GM12872 (cell line): Measurements from ENCODE around the gene RET.

Source experiments
- TF ChIP-seq, protein P1 (sequence below): IDR thresholded peaks from 3 replicates; pipeline ENCODE4 v1.5.1; 2011; ENCODE audit warnings: low read depth, mild to moderate bottlenecking, low read length, moderate library complexity; ENCODE audit not compliant: insufficient read depth

RET gene

DNA sequence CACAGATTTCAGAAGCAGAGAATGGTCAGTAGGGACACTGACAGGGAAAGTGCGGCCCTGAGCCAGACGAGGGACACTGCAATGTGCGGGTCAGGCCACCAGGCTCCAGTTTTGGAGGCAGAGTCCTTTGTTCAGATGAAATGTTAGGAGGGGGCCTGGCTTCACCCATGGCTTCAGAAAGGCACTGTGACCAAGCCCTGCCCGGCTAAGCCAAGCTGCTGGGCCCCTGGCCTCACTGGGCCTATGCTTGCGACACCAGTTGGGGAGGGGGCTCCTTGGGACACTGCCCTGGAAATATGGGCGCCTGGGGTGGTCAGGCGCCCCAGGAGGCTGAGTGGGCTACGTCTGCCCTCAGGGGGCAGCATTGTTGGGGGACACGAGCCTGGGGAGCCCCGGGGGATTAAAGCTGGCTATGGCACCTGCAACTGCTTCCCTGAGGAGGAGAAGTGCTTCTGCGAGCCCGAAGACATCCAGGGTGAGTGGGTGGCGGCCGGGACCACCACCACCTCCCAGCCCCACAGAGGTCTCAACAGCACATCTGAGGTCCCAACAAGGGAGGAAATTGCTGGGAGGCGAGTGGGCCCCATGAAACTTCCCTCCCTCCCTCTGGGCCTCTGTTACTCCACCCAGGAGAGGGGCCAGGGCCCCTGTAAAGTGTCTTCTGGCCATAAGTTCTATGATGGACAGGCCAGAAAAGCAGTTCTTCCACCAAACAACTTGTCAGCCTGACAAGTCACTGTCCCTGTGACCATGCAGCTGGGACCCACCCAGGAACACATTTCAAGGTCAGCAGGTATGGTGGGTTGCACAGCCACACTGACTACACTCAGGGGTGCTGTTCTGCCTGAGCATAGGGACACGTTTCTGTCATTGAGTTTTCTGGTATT is 36.6 kb downstream of the RET start:
- TF ChIP-seq, protein P1, sequence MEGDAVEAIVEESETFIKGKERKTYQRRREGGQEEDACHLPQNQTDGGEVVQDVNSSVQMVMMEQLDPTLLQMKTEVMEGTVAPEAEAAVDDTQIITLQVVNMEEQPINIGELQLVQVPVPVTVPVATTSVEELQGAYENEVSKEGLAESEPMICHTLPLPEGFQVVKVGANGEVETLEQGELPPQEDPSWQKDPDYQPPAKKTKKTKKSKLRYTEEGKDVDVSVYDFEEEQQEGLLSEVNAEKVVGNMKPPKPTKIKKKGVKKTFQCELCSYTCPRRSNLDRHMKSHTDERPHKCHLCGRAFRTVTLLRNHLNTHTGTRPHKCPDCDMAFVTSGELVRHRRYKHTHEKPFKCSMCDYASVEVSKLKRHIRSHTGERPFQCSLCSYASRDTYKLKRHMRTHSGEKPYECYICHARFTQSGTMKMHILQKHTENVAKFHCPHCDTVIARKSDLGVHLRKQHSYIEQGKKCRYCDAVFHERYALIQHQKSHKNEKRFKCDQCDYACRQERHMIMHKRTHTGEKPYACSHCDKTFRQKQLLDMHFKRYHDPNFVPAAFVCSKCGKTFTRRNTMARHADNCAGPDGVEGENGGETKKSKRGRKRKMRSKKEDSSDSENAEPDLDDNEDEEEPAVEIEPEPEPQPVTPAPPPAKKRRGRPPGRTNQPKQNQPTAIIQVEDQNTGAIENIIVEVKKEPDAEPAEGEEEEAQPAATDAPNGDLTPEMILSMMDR = no peak

DNA sequence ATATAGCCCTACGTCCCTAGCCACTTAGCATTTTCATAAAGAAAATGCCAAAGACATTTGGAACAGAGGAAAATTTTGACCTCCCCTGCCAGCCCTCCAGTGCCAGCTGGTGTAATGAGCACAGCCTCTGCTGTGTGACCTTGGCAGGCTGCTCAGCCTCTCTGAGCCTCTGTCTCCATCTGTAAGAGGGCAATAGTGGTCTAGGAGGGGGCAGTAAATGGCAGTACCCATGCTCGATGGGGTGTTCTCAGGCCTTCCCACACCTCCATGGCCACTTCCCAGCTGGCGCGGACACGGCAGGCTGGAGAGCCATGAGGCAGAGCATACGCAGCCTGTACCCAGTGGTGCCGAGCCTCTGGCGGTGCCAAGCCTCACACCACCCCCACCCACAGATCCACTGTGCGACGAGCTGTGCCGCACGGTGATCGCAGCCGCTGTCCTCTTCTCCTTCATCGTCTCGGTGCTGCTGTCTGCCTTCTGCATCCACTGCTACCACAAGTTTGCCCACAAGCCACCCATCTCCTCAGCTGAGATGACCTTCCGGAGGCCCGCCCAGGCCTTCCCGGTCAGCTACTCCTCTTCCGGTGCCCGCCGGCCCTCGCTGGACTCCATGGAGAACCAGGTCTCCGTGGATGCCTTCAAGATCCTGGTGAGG is 37.3 kb downstream of the RET start:
- TF ChIP-seq, protein P1 = no peak

DNA sequence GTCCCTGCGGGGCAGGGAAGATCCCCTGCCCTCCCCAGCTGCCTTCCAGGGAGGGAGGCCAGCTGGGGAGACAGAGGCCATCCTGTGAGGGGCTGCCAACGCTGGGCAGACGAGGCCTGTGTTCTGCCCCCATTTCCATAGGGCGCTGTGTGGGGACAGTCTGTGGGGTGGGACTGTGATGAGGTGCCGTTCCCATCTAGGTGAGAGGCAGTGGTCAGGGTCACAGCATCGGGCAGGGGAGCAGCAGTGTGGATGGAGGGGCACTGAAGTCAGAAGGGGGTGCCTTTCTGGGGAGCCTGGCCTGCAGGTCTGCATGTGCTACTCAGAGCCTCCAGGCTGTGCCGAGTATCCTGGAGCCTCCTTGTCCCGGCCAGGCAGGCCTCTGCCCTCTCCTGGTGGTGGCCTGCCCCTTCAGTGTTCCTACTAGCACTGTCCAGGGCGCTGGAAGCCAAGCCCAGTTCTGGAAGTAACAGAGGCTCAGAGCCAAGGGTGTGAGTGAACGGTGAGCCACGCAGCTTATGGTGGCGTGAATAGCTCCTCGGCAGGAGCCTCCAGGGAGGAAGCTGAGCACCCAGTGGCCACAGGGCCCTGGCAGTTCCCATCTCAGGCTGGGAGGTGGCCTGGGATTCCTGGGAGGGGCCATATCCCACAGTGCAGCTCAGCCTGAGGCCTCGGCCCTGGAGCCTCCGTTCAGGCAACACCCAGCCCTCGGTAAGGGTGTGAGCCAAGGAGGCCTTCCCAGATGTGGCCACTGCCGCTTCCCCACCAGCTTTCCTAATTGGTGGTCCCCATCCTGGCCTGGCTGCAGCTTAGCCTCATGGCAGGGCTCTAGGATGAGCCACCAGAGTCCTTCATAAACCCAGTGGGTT is 38.1 kb downstream of the RET start:
- TF ChIP-seq, protein P1 = no peak

DNA sequence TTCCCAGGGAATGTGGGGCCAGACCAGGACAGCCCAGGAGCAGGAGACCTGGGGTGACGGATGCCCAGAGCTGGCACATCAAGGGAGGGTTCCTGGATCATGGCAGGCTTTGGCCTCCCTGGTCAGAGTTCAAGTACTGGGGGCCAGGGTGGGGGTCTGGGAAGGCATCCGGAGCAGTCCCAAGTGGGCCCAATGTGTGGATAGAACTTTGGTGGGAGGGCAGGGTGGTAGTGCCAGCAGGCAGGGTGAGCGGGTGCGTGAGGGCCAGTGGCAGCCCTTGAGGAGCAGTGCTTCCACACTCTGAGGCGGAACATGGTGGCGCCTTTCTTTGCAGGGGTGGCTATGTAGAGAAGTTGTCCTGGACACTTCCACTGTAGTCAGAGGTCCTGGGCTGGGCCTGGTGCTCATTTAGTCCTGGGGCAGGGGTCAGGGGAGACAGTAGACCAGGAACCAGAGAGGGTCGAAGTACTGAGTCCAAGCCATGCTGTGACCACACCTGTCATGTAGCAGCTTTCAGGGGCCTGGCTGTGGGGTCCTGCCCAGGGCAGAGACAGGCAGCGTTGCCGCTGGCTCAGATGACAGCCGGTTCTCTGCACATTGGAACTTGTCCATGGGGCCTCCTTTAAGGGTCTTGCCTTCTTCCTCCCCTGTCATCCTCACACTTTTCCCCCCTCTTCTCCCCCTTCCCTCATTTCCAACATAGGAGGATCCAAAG is 39.2 kb downstream of the RET start:
- TF ChIP-seq, protein P1 = no peak

DNA sequence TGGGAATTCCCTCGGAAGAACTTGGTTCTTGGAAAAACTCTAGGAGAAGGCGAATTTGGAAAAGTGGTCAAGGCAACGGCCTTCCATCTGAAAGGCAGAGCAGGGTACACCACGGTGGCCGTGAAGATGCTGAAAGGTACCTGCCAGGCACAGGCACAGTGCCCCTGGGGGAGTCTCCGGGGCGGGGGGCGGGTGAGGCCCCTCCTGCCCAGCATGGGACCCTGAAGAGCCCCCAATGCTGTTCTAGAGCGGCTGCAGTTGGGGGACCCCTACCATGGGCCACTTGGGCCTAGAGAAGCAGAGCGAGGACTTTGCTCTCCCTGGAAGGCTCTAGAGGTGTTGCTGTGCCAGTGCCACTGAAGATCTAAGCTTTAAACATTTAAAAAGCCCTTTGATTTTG is 39.7 kb downstream of the RET start:
- TF ChIP-seq, protein P1 = no peak

DNA sequence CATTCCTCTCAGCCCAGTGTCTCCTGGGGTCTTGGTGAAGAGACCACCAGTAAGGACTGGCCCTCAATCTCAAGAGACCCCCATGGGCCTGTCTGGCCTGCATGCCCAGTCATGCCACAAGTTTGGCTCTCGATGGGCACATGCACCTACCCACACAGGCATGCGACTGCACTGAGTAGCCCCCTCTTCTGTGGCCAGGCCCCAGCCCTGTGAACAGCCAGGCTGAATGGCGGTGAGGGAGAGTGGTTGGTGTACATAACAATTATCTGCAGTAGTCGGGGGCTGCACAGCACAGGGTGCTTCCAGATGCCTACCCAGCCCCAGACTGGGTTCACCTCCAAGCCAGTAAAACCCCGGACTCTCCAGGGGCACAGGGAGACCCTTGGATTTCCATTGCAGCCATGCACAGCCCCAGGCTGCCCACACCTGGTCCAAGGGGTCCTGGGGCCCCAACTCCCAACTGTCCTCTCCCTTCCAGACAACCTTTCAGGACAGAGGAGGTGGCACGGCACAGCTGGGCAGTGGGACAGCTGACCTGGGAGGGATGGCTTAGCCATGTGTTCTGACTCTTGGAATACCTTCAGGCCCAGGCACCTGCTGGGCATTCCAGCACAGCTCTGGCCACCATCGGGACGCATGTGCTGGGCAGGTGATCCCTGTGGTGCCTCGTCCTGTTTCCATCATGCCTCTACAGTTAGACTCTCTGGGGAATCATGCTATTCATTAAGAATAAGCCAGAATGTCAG is 40.3 kb downstream of the RET start:
- TF ChIP-seq, protein P1 = no peak
